CD4-positive, alpha-beta T cell (primary cell): ENCODE measurements around the gene ATXN7L3. TPM values are rescaled to one million over a fixed set of nuclear protein-coding genes. Genes with fewer than 3 reads are reported as not detected.
A peak's percentile ranks its signal among the peaks of the same experiment; 100 is the strongest.

Experiments
- ATAC-seq: fragments of 200-7000 bp; cut with Tn5 transposase; one replicate; pipeline ENCODE4 v1.10.0; 2022; ENCODE audit warnings: mild to moderate bottlenecking; ENCODE audit not compliant: poor library complexity
- CTCF ChIA-PET: fragments of 350-600 bp; sonication (Branson Sonifier 250); formaldehyde crosslinking; loops from one replicate; lab custom pipeline; 2021; ENCODE audit warnings: antibody characterized with exemption, inconsistent platforms; lab: Charles Lee
- POLR2A ChIA-PET: fragments of 350-600 bp; sonication (Branson Sonifier 250); formaldehyde crosslinking; loops from one replicate; lab custom pipeline; 2021; ENCODE audit warnings: antibody characterized with exemption, inconsistent platforms; lab: Charles Lee
- DNase-seq, 14 experiments: peaks; one replicate each; pipeline ENCODE4 v3.0.0-alpha.2; 2013 to 2020; ENCODE audit warnings: mixed read lengths in 2 of 14
- H3K27ac ChIP-seq, 2 donors: one replicate each; pipeline versions ENCODE4 v1.5.1 to v1.7.0; 2013; ENCODE audit warnings: low read length in 2 of 2, low read depth in 1 of 2, mild to moderate bottlenecking in 1 of 2
- H3K27me3 ChIP-seq, 2 experiments: 1 replicate in 1 of 2; 2 replicates in 1 of 2; pipeline versions ENCODE4 v1.6.1 to v1.7.0; 2013; ENCODE audit warnings: low read length in 2 of 2, control low read depth in 1 of 2, mild to moderate bottlenecking in 1 of 2, moderate library complexity in 1 of 2; ENCODE audit not compliant: insufficient read depth in 2 of 2, control insufficient read depth in 1 of 2
- H3K36me3 ChIP-seq: one replicate; pipeline ENCODE4 v1.6.1; 2013; ENCODE audit warnings: low read length, control low read depth; ENCODE audit not compliant: insufficient read depth
- H3K4me1 ChIP-seq: one replicate; pipeline ENCODE4 v1.6.1; 2013; ENCODE audit warnings: low read length, control low read depth; ENCODE audit not compliant: insufficient read depth
- H3K4me3 ChIP-seq: one replicate; pipeline ENCODE4 v1.5.1; 2013; ENCODE audit warnings: mild to moderate bottlenecking, low read length, moderate library complexity
- H3K9me3 ChIP-seq, 2 experiments: 1 replicate in 1 of 2; 2 replicates in 1 of 2; pipeline versions ENCODE4 v1.6.1 to v1.7.0; 2013; ENCODE audit warnings: low read length in 2 of 2, mild to moderate bottlenecking in 2 of 2, control low read depth in 1 of 2, moderate library complexity in 1 of 2; ENCODE audit not compliant: control insufficient read depth in 1 of 2, insufficient read depth in 1 of 2
- H3K27ac Mint-ChIP-seq: one replicate; pipeline ENCODE4 v1.8.0; 2020; ENCODE audit warnings: mixed read lengths
- H3K27me3 Mint-ChIP-seq: one replicate; pipeline ENCODE4 v1.8.0; 2021; ENCODE audit warnings: mixed read lengths
- H3K36me3 Mint-ChIP-seq: one replicate; pipeline ENCODE4 v1.8.0; 2021; ENCODE audit warnings: low read depth, mixed read lengths
- H3K4me1 Mint-ChIP-seq: one replicate; pipeline ENCODE4 v1.8.0; 2021; ENCODE audit warnings: low read depth, mixed read lengths
- H3K4me3 Mint-ChIP-seq: one replicate; pipeline ENCODE4 v1.8.0; 2020; ENCODE audit warnings: mild to moderate bottlenecking, mixed read lengths
- H3K9me3 Mint-ChIP-seq: one replicate; pipeline ENCODE4 v1.8.0; 2020; ENCODE audit warnings: mixed read lengths
- intact Hi-C, 2 experiments: fragments of 100-400 bp; cut with DNase I in 1 of 2; cut with micrococcal nuclease in 1 of 2; formaldehyde crosslinking; loops; one replicate each; pipeline versions ENCODE4 v1.15.1 to v1.9.0; 2023 to 2025; cut with DNase I, micrococcal nuclease
- total RNA-seq, 174 experiments: library from RNA in 2 of 174; stranded (reverse) in 2 of 174; gene quantifications; one replicate each; pipeline ENCODE4 v1.2.3 and lab custom pipeline; 2021 to 2026
- TF ChIP-seq, protein P1 (sequence below): fragments of 200-600 bp; IDR thresholded peaks from one replicate; pipeline ENCODE4 v1.8.0; 2022; ENCODE audit warnings: antibody characterized with exemption, mild to moderate bottlenecking

ATXN7L3 gene
- total RNA-seq, 2 experiments from 2014 or later: 85.2 to 99.2 TPM

DNA sequence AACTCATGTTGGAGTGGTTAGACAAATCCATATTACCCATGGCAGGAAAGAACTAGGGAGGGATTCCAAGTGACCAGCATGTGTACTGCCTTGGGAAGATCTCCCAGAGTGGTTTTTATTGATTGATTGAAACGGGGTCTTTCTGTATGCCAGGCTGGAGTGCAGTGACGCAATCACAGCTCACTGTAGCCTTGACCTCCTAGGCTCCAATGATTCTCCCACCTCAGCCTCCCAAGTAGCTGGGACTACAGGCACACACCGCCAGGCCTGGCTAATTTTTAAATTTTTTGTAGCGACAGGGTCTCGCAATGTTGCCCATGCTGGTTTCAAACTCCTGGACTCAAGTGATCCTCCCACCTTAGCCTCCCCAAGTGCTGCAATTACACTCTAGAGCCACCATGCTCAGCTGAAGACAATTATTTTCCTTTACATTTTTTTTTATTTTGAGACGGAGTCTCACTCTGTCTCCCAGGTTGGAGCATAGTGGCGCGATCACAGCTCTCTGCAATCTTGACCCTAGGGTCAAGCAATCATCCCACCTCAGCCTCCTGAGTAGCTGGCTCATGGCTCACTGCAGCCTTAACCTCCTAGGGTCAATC is 15.4 kb downstream of the ATXN7L3 start:
- Histone ChIP-seq H3K4me1 (peaks cover 63% of the 10 kb centered on the region), H3K9me3 (no peaks in the 10 kb centered on the region), H3K27me3 (no peaks in the 10 kb centered on the region), H3K27ac (no peak overlapping the region), H3K36me3 (peaks cover 30% of the 10 kb centered on the region), H3K4me3 (no peak overlapping the region)
- Mint-ChIP-seq H3K9me3 (no peaks in the 10 kb centered on the region), H3K27ac (no peak overlapping the region), H3K4me1 (peaks cover 45% of the 10 kb centered on the region), H3K36me3 (peaks cover 38% of the 10 kb centered on the region), H3K4me3 (peak overlapping the region; percentile 98), H3K27me3 (no peaks in the 10 kb centered on the region)
- no peak for DNase-seq
- TF ChIP-seq, protein P1, sequence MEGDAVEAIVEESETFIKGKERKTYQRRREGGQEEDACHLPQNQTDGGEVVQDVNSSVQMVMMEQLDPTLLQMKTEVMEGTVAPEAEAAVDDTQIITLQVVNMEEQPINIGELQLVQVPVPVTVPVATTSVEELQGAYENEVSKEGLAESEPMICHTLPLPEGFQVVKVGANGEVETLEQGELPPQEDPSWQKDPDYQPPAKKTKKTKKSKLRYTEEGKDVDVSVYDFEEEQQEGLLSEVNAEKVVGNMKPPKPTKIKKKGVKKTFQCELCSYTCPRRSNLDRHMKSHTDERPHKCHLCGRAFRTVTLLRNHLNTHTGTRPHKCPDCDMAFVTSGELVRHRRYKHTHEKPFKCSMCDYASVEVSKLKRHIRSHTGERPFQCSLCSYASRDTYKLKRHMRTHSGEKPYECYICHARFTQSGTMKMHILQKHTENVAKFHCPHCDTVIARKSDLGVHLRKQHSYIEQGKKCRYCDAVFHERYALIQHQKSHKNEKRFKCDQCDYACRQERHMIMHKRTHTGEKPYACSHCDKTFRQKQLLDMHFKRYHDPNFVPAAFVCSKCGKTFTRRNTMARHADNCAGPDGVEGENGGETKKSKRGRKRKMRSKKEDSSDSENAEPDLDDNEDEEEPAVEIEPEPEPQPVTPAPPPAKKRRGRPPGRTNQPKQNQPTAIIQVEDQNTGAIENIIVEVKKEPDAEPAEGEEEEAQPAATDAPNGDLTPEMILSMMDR: no peak
- ChIA-PET CTCF (interaction anchor here (1.0 to 6.5 kb wide), 3 partner anchors 16 to 147 kb away, joined by 3 to 37 read pairs (median 6); no protein-coding TSS in a partner anchor), POLR2A (interaction anchor here (1.4 to 5.5 kb wide), 3 partner anchors 16 to 36 kb away, joined by 4 to 99 read pairs (median 92); partner anchors contain the start of genes ATXN7L3 and UBTF)
- ATAC-seq: no peak
- intact Hi-C loops: no loop called here

DNA sequence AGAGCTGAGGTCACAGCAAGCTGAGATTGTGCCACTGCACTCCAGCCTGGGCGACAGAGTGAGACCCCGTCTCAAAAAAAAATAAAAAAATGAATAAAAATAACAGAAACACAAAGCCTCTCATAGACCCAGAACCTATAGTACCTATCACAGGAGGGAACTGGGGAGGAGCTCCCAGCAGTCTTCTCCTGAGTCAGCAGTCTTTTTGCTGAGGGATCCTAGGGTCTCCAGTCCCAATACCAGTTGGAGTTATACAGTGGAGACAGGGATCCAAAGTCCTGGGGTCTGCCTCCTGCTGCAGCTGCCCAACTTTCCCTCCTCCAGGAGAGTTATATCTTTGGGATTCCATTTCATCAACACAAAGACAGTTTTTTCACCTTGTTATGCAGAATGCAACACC is 16.7 kb downstream of the ATXN7L3 start:
- Histone ChIP-seq H3K4me3 (no peak overlapping the region), H3K36me3 (peaks cover 27% of the 10 kb centered on the region), H3K27me3 (no peaks in the 10 kb centered on the region), H3K9me3 (no peaks in the 10 kb centered on the region), H3K4me1 (peaks cover 51% of the 10 kb centered on the region), H3K27ac (no peak overlapping the region)
- peak overlapping the region; percentile 63 for H3K4me3 Mint-ChIP-seq
- TF ChIP-seq, protein P1: no peak
- no peak overlapping the region for H3K27ac Mint-ChIP-seq
- POLR2A ChIA-PET: interaction anchor here (5.5 kb wide), 1 partner anchor 17 kb away, joined by 99 read pairs; the partner anchor contains the start of gene ATXN7L3
- ATAC-seq: no peak
- H3K27me3 Mint-ChIP-seq: no peaks in the 10 kb centered on the region
- peaks cover 40% of the 10 kb centered on the region for H3K4me1 Mint-ChIP-seq
- H3K36me3 Mint-ChIP-seq: peaks cover 45% of the 10 kb centered on the region
- no peaks in the 10 kb centered on the region for H3K9me3 Mint-ChIP-seq
- intact Hi-C loops: no loop called here
- DNase-seq: no peak
- CTCF ChIA-PET: interaction anchor here (6.5 kb wide), 1 partner anchor 27 kb away, joined by 37 read pairs; no protein-coding TSS in a partner anchor

DNA sequence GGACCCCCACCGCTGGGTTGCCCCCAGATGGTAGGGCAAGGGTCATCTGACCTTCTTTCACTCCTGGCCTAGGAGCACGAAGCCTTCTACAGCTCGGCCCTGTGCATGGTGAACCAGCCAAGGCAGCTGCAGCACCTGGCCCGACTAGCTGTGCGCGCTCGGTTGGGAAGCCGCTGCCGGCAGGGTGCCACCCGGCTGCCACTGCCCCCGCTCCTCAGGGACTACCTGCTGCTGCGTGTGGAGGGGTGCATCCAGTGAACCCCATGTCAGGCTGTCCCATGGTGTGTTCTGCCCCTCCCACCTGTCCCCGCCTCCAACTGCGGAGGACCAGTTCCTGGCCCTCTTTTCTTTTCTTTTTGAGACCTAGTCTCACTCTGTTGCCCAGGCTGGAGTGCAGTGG is 21.6 kb downstream of the ATXN7L3 start:
- ChIA-PET CTCF (no interaction called here), POLR2A (no interaction called here)
- Histone ChIP-seq H3K36me3 (peaks cover 36% of the 10 kb centered on the region), H3K4me3 (no peak overlapping the region), H3K27ac (no peak overlapping the region), H3K9me3 (no peaks in the 10 kb centered on the region), H3K27me3 (no peaks in the 10 kb centered on the region), H3K4me1 (peaks cover 15% of the 10 kb centered on the region)
- intact Hi-C loops: no loop called here
- peaks cover 6% of the 10 kb centered on the region for H3K4me1 Mint-ChIP-seq
- H3K27ac Mint-ChIP-seq: no peak overlapping the region
- ATAC-seq (no peak), DNase-seq (no peak)
- H3K4me3 Mint-ChIP-seq: no peak overlapping the region
- H3K36me3 Mint-ChIP-seq: peaks cover 37% of the 10 kb centered on the region
- no peaks in the 10 kb centered on the region for H3K27me3 Mint-ChIP-seq
- TF ChIP-seq, protein P1: no peak
- H3K9me3 Mint-ChIP-seq: no peaks in the 10 kb centered on the region
